HG03159 (cell line): ENCODE data around the gene HCRT.
"Not testable (repeated sequence)": the region's sequence is repeated elsewhere in the genome, so short reads cannot be mapped to it uniquely, and the experiment has no call there.

ENCODE experiments used
- ATAC-seq: cut with Tn5 transposase; IDR thresholded peaks from one replicate; pipeline ENCODE4 v1.9.1; 2021; ENCODE audit warnings: mild to moderate bottlenecking, moderate library complexity; ENCODE audit not compliant: unreplicated experiment

Gene HCRT

GRCh38 chr17:42180411-42180921 is 4.8 kb downstream of the HCRT start:
- no peak for ATAC-seq

- no peak for ATAC-seq
Observed at GRCh38 chr17:42179911-42180410, 5.3 kb downstream of the HCRT start.

GRCh38 chr17:42179335-42179734 is 5.9 kb downstream of the HCRT start:
- no peak for ATAC-seq

GRCh38 chr17:42178817-42179216 is 6.4 kb downstream of the HCRT start:
- no peak for ATAC-seq

GRCh38 chr17:42177684-42178083 is 7.6 kb downstream of the HCRT start:
- ATAC-seq: no peak

- no peak for ATAC-seq
Observed at GRCh38 chr17:42174126-42174783, 11.0 kb downstream of the HCRT start.

- ATAC-seq: no peak
Observed at GRCh38 chr17:42171831-42172230, 13.4 kb downstream of the HCRT start.

- no peak for ATAC-seq
Observed at GRCh38 chr17:42169351-42169750, 15.9 kb downstream of the HCRT start.

- ATAC-seq: no peak
Observed at GRCh38 chr17:42167807-42168206, 17.4 kb downstream of the HCRT start.

- no peak for ATAC-seq
Observed at GRCh38 chr17:42166196-42166763, 19.0 kb downstream of the HCRT start.

- ATAC-seq: no peak
Observed at GRCh38 chr17:42165751-42166150, 19.5 kb downstream of the HCRT start.

- ATAC-seq: no peak
Observed at GRCh38 chr17:42163696-42164407, 21.4 kb downstream of the HCRT start.

GRCh38 chr17:42163113-42163512 is 22.1 kb downstream of the HCRT start:
- ATAC-seq: no peak

GRCh38 chr17:42160531-42160910 is 24.7 kb downstream of the HCRT start:
- ATAC-seq: no peak

GRCh38 chr17:42159796-42160530 is 25.3 kb downstream of the HCRT start:
- no peak for ATAC-seq

GRCh38 chr17:42155614-42156045 is 29.6 kb downstream of the HCRT start:
- no peak for ATAC-seq

- ATAC-seq: no peak
Observed at GRCh38 chr17:42153919-42154742, 31.1 kb downstream of the HCRT start.

GRCh38 chr17:42146911-42147607 is 38.2 kb downstream of the HCRT start:
- ATAC-seq: no peak

GRCh38 chr17:42143138-42143537 is 42.1 kb downstream of the HCRT start:
- ATAC-seq: not testable (repeated sequence)
